Astrocyte (in vitro differentiated cells and primary cell): ENCODE measurements around the gene ABTB2. TPM values are rescaled to one million over a fixed set of nuclear protein-coding genes. Genes with fewer than 3 reads are reported as not detected.

Experiments used
- DNase-seq: peaks from one replicate; pipeline ENCODE4 v3.0.0-alpha.2; 2010; ENCODE audit warnings: low read depth
- FAIRE-seq: peaks from 2 replicates; lab custom pipeline; 2011; peaks lifted over from hg19 to GRCh38; lab: Jason Lieb, UNC
- H2AFZ ChIP-seq: 2 replicates; pipeline ENCODE4 v1.6.0; 2012; ENCODE audit warnings: low read depth, low read length, inconsistent platforms
- H3K27ac ChIP-seq: 2 replicates; pipeline ENCODE4 v1.5.1; 2011; ENCODE audit warnings: low read depth, low read length, inconsistent platforms
- H3K27me3 ChIP-seq: 2 replicates; pipeline ENCODE4 v1.6.0; 2011; ENCODE audit warnings: low read length, inconsistent platforms; ENCODE audit not compliant: insufficient read depth
- H3K36me3 ChIP-seq: 2 replicates; pipeline ENCODE4 v1.5.1; 2011; ENCODE audit warnings: low read length, inconsistent platforms; ENCODE audit not compliant: insufficient read depth
- H3K4me1 ChIP-seq: 2 replicates; pipeline ENCODE4 v1.5.1; 2011; ENCODE audit warnings: low read length, inconsistent platforms; ENCODE audit not compliant: insufficient read depth
- H3K4me2 ChIP-seq: 2 replicates; pipeline ENCODE4 v1.6.0; 2012; ENCODE audit warnings: low read length, inconsistent platforms
- H3K4me3 ChIP-seq: 2 replicates; pipeline ENCODE4 v1.5.1; 2011; ENCODE audit warnings: low read depth, mild to moderate bottlenecking, low read length, inconsistent platforms; ENCODE audit not compliant: insufficient read depth
- H3K79me2 ChIP-seq: 2 replicates; pipeline ENCODE4 v1.6.0; 2012; ENCODE audit warnings: mild to moderate bottlenecking, low read length, inconsistent platforms; ENCODE audit not compliant: insufficient read depth
- H3K9ac ChIP-seq: 2 replicates; pipeline ENCODE4 v1.6.0; 2012; ENCODE audit warnings: mild to moderate bottlenecking, low read length, inconsistent platforms
- H3K9me3 ChIP-seq: 2 replicates; pipeline ENCODE4 v1.5.1; 2012; ENCODE audit warnings: low read depth, mild to moderate bottlenecking, low read length, inconsistent platforms; ENCODE audit not compliant: insufficient read depth
- H4K20me1 ChIP-seq: 2 replicates; pipeline ENCODE4 v1.6.0; 2012; ENCODE audit warnings: low read length, inconsistent platforms; ENCODE audit not compliant: insufficient read depth
- H3K27ac Mint-ChIP-seq: one replicate; pipeline ENCODE4 v1.8.0; 2021; ENCODE audit warnings: mild to moderate bottlenecking, mixed read lengths; ENCODE audit not compliant: unreplicated experiment
- H3K27me3 Mint-ChIP-seq: one replicate; pipeline ENCODE4 v1.8.0; 2021; ENCODE audit warnings: low read depth, mixed read lengths; ENCODE audit not compliant: unreplicated experiment
- H3K36me3 Mint-ChIP-seq: one replicate; pipeline ENCODE4 v1.8.0; 2021; ENCODE audit warnings: low read depth, mixed read lengths; ENCODE audit not compliant: unreplicated experiment
- H3K4me1 Mint-ChIP-seq: one replicate; pipeline ENCODE4 v1.8.0; 2021; ENCODE audit warnings: low read depth, mixed read lengths; ENCODE audit not compliant: unreplicated experiment
- H3K4me3 Mint-ChIP-seq: one replicate; pipeline ENCODE4 v1.8.0; 2021; ENCODE audit warnings: mild to moderate bottlenecking, moderate library complexity, mixed read lengths; ENCODE audit not compliant: unreplicated experiment
- H3K9me3 Mint-ChIP-seq: one replicate; pipeline ENCODE4 v1.8.0; 2021; ENCODE audit warnings: mild to moderate bottlenecking, mixed read lengths; ENCODE audit not compliant: unreplicated experiment
- EZH2 ChIP-seq: IDR thresholded peaks from 2 replicates; pipeline ENCODE4 v1.6.1; 2012; ENCODE audit warnings: mild to moderate bottlenecking, low read length, inconsistent platforms; ENCODE audit not compliant: insufficient read depth
- total RNA-seq: library from RNA; stranded (reverse); gene quantifications from 2 replicates; pipeline ENCODE4 v1.2.1, GENCODE V29; 2021
- TF ChIP-seq, protein P1 (sequence below): IDR thresholded peaks from 2 replicates; pipeline ENCODE4 v1.5.1; 2011; ENCODE audit warnings: low read depth, mild to moderate bottlenecking, inconsistent platforms, low read length, moderate library complexity; ENCODE audit not compliant: insufficient read depth

ABTB2 gene
- total RNA-seq, 1 donor from 2014 or later, result 14.1 TPM

DNA sequence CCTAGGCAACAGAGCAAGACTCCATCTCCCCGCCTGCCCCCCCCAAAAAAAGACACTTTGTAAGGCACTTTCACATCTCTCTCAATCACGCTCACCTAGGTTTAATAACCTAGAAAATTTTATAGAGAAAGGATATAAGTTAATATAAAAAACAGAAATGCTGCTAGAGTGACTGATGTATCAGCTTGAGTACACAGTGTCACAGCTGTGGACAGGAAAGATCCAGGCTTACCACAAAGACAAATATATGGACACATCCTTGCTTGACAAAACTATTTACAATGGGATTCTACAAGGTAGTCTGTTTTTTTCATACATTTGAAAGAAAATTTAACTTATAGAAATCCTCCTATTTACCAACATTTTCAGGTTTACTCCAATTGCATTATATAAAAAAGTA is 96.7 kb downstream of the ABTB2 start:
- Mint-ChIP-seq H3K9me3 (no peaks in the 10 kb centered on the region), H3K4me3 (no peak overlapping the region), H3K27me3 (no peaks in the 10 kb centered on the region), H3K36me3 (no peaks in the 10 kb centered on the region), H3K4me1 (peaks cover 21% of the 10 kb centered on the region), H3K27ac (no peak overlapping the region)
- H3K4me2 ChIP-seq, result no peak overlapping the region
- DNase-seq, result no peak
- H3K4me1 ChIP-seq, result peaks cover 25% of the 10 kb centered on the region
- no peak overlapping the region for H2AFZ ChIP-seq
- H4K20me1 ChIP-seq, result peaks cover 29% of the 10 kb centered on the region
- no peaks in the 10 kb centered on the region for H3K9me3 ChIP-seq
- TF ChIP-seq EZH2, result no peak
- TF ChIP-seq, protein P1, sequence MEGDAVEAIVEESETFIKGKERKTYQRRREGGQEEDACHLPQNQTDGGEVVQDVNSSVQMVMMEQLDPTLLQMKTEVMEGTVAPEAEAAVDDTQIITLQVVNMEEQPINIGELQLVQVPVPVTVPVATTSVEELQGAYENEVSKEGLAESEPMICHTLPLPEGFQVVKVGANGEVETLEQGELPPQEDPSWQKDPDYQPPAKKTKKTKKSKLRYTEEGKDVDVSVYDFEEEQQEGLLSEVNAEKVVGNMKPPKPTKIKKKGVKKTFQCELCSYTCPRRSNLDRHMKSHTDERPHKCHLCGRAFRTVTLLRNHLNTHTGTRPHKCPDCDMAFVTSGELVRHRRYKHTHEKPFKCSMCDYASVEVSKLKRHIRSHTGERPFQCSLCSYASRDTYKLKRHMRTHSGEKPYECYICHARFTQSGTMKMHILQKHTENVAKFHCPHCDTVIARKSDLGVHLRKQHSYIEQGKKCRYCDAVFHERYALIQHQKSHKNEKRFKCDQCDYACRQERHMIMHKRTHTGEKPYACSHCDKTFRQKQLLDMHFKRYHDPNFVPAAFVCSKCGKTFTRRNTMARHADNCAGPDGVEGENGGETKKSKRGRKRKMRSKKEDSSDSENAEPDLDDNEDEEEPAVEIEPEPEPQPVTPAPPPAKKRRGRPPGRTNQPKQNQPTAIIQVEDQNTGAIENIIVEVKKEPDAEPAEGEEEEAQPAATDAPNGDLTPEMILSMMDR, result no peak
- H3K4me3 ChIP-seq, result no peak overlapping the region
- H3K79me2 ChIP-seq, result peaks cover 5% of the 10 kb centered on the region
- no peaks in the 10 kb centered on the region for H3K36me3 ChIP-seq
- no peak for FAIRE-seq
- H3K27me3 ChIP-seq, result no peaks in the 10 kb centered on the region
- no peak overlapping the region for H3K27ac ChIP-seq
- H3K9ac ChIP-seq, result no peak overlapping the region

DNA sequence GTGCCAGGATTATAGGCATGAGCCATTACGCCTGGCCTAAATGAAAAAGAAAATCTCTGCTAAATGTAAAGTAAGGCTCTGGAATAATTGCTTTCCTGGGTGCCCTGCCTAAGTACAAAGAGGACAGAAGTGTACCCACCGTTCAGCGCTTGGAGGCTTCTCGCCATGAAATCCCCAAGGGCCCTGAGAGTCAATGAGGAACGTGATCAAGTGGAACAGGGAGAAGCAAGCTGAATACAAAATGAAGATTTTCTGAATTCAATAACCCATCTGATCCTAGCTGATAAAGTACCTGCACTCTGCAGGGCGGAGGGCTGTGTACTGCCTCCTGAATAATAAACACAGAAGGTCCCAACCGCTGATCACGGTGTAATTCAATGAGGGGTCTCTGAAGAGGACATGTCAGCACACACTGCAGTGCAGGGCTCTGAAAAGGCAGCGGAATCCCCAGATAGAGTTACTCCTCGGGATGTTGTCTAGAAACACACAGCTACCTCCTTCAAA is 97.7 kb downstream of the ABTB2 start:
- H3K27me3 Mint-ChIP-seq, result no peaks in the 10 kb centered on the region
- no peak overlapping the region for H3K27ac ChIP-seq
- no peak overlapping the region for H3K4me3 Mint-ChIP-seq

DNA sequence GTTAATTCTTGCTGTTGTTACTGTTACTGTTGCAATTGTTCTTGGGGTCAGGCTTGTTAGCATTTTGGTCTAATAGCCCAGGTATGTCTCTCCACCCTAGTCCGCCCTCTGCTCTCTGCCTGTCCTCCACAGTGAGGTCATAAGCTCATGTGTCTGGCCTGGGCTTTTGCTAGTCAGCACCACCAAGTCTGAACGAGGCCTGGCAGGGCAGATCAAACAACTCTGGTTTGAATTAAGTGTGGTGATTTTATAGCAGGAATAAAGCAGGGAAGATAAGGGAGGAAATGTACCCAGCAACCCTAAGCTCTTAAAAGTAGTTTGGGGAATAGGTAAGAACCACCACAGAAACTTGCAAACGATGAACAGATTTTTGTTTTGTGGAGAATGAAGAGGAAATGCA is 98.7 kb downstream of the ABTB2 start:
- Mint-ChIP-seq H3K27ac (no peak overlapping the region), H3K9me3 (no peaks in the 10 kb centered on the region), H3K36me3 (no peaks in the 10 kb centered on the region), H3K27me3 (no peaks in the 10 kb centered on the region), H3K4me1 (peaks cover 16% of the 10 kb centered on the region), H3K4me3 (no peak overlapping the region)
- no peak for TF ChIP-seq EZH2
- TF ChIP-seq, protein P1, result no peak
- no peaks in the 10 kb centered on the region for H3K27me3 ChIP-seq
- FAIRE-seq, result no peak
- H3K4me1 ChIP-seq, result peaks cover 15% of the 10 kb centered on the region
- no peaks in the 10 kb centered on the region for H3K9me3 ChIP-seq
- H3K4me3 ChIP-seq, result no peak overlapping the region
- no peak overlapping the region for H2AFZ ChIP-seq
- no peaks in the 10 kb centered on the region for H3K36me3 ChIP-seq
- no peak overlapping the region for H3K9ac ChIP-seq
- no peak for DNase-seq
- H4K20me1 ChIP-seq, result peaks cover 30% of the 10 kb centered on the region
- H3K27ac ChIP-seq, result no peak overlapping the region
- H3K79me2 ChIP-seq, result peaks cover 3% of the 10 kb centered on the region
- no peak overlapping the region for H3K4me2 ChIP-seq

More for the DNA sequence above, 97.7 kb downstream of the ABTB2 start:
- H3K9me3 Mint-ChIP-seq, result no peaks in the 10 kb centered on the region
- Histone ChIP-seq H3K36me3 (no peaks in the 10 kb centered on the region), H3K27me3 (no peaks in the 10 kb centered on the region), H3K4me2 (no peak overlapping the region), H3K4me1 (peaks cover 20% of the 10 kb centered on the region), H3K79me2 (peaks cover 5% of the 10 kb centered on the region), H3K9ac (no peak overlapping the region), H3K9me3 (no peaks in the 10 kb centered on the region), H2AFZ (no peak overlapping the region), H4K20me1 (peaks cover 30% of the 10 kb centered on the region), H3K4me3 (no peak overlapping the region)
- DNase-seq, result no peak
- TF ChIP-seq, protein P1, result no peak
- no peak for TF ChIP-seq EZH2
- FAIRE-seq, result no peak
- no peak overlapping the region for H3K27ac Mint-ChIP-seq
- H3K36me3 Mint-ChIP-seq, result no peaks in the 10 kb centered on the region
- H3K4me1 Mint-ChIP-seq, result peaks cover 17% of the 10 kb centered on the region
